ENCODE results near the gene SDK2. TPM values are rescaled to one million over a fixed set of nuclear protein-coding genes. Genes with fewer than 3 reads are reported as not detected.
"Not testable (repeated sequence)": the region's sequence is repeated elsewhere in the genome, so short reads cannot be mapped to it uniquely, and the experiment has no call there.

SDK2 gene
- total RNA-seq, 2 donors from 2014 or later = 0.94 to 2.1 TPM

- ATAC-seq = no peak
- DNase-seq = no peak
- intact Hi-C loops (cut with DNase I) = no loop called here
Measured at GRCh38 chr17:73323409-73324159, 320.7 kb downstream of the SDK2 start.

- DNase-seq = no peak
- intact Hi-C loops (cut with DNase I) = no loop called here
- no peak for ATAC-seq
Measured at GRCh38 chr17:73320601-73321264, 323.5 kb downstream of the SDK2 start.

GRCh38 chr17:73319766-73320165 lies 324.5 kb downstream of the SDK2 start:
- no peak for ATAC-seq
- intact Hi-C loops (cut with DNase I) = loop anchor here in 1 of 2 donors (10.0 kb wide), 1 partner anchor 65 kb away; no protein-coding TSS in a partner anchor
- no peak for DNase-seq

GRCh38 chr17:73318836-73319235 lies 325.4 kb downstream of the SDK2 start:
- DNase-seq = no peak

GRCh38 chr17:73318427-73318813 lies 325.8 kb downstream of the SDK2 start:
- DNase-seq = no peak
- ATAC-seq = no peak
- intact Hi-C loops (cut with DNase I) = loop anchor here in 1 of 2 donors (10.0 kb wide), 1 partner anchor 64 kb away; no protein-coding TSS in a partner anchor

More at GRCh38 chr17:73318836-73319235, 325.4 kb downstream of the SDK2 start:
- no peak for ATAC-seq
- intact Hi-C loops (cut with DNase I) = loop anchor here in 1 of 2 donors (10.0 kb wide), 1 partner anchor 64 kb away; no protein-coding TSS in a partner anchor

- intact Hi-C loops (cut with DNase I) = loop anchor here in 1 of 2 donors (10.0 kb wide), 1 partner anchor 63 kb away; no protein-coding TSS in a partner anchor
- ATAC-seq = peak; percentile 27 to 29
- no peak for DNase-seq
Measured at GRCh38 chr17:73317513-73318426, 326.5 kb downstream of the SDK2 start.

GRCh38 chr17:73316919-73317505 lies 327.2 kb downstream of the SDK2 start:
- peak; percentile 56 for DNase-seq
- peak in 1 of 2 donors; percentile 80 for ATAC-seq
- intact Hi-C loops (cut with DNase I) = loop anchor here in 1 of 2 donors (10.0 kb wide), 1 partner anchor 62 kb away; no protein-coding TSS in a partner anchor

- ATAC-seq (no peak), DNase-seq (no peak)
- intact Hi-C loops (cut with DNase I) = loop anchor here in 1 of 2 donors (10.0 kb wide), 1 partner anchor 61 kb away; no protein-coding TSS in a partner anchor
Measured at GRCh38 chr17:73315471-73315870, 328.8 kb downstream of the SDK2 start.

- ATAC-seq (no peak), DNase-seq (no peak)
- intact Hi-C loops (cut with DNase I) = loop anchor here (5.0 to 10.0 kb wide), 2 partner anchors 54 to 59 kb away; no protein-coding TSS in a partner anchor
Measured at GRCh38 chr17:73313526-73314127, 330.6 kb downstream of the SDK2 start.

GRCh38 chr17:73312887-73313286 lies 331.4 kb downstream of the SDK2 start:
- not testable (repeated sequence) for DNase-seq, ATAC-seq
- intact Hi-C loops (cut with DNase I) = loop anchor here (5.0 to 10.0 kb wide), 2 partner anchors 54 to 58 kb away; no protein-coding TSS in a partner anchor

GRCh38 chr17:73311781-73312641 lies 332.2 kb downstream of the SDK2 start, which contains the start of gene CDC42EP4:
Gene CDC42EP4, minus strand, starts transcription at chr17:73312001. Its CDS starts 25,501 bp downstream, at chr17:73286500.
- DNase-seq (peak; percentile 96), ATAC-seq (peak; percentile 92 to 93)
- intact Hi-C loops (cut with DNase I) = loop anchor here (5.0 to 10.0 kb wide), 2 partner anchors 55 to 57 kb away; no protein-coding TSS in a partner anchor

GRCh38 chr17:73311428-73311780 lies 332.8 kb downstream of the SDK2 start:
- DNase-seq = no peak
- intact Hi-C loops (cut with DNase I) = loop anchor here (5.0 to 10.0 kb wide), 2 partner anchors 56 to 57 kb away; no protein-coding TSS in a partner anchor
- peak; percentile 13 to 30 for ATAC-seq

GRCh38 chr17:73309727-73310596 lies 334.3 kb downstream of the SDK2 start:
- intact Hi-C loops (cut with DNase I) = loop anchor here (5.0 to 10.0 kb wide), 2 partner anchors 55 to 57 kb away; no protein-coding TSS in a partner anchor
- no peak for ATAC-seq
- no peak for DNase-seq

GRCh38 chr17:73308959-73309358 lies 335.3 kb downstream of the SDK2 start:
- DNase-seq; intact Hi-C loops (cut with DNase I); ATAC-seq: not testable (repeated sequence)

- peak; percentile 90 for DNase-seq
- intact Hi-C loops (cut with DNase I) = no loop called here
- peak; percentile 6 to 30 for ATAC-seq
Measured at GRCh38 chr17:73308017-73308823, 336.0 kb downstream of the SDK2 start.

Data from left cardiac atrium (tissue), 4 donors.